ENCODE measurements around the gene GAS7. TPM values are rescaled to one million over a fixed set of nuclear protein-coding genes. Genes with fewer than 3 reads are reported as not detected.

Gene GAS7
- total RNA-seq, 4 donors from 2014 or later, result 62.6 to 122 (median 77.0) TPM

DNA sequence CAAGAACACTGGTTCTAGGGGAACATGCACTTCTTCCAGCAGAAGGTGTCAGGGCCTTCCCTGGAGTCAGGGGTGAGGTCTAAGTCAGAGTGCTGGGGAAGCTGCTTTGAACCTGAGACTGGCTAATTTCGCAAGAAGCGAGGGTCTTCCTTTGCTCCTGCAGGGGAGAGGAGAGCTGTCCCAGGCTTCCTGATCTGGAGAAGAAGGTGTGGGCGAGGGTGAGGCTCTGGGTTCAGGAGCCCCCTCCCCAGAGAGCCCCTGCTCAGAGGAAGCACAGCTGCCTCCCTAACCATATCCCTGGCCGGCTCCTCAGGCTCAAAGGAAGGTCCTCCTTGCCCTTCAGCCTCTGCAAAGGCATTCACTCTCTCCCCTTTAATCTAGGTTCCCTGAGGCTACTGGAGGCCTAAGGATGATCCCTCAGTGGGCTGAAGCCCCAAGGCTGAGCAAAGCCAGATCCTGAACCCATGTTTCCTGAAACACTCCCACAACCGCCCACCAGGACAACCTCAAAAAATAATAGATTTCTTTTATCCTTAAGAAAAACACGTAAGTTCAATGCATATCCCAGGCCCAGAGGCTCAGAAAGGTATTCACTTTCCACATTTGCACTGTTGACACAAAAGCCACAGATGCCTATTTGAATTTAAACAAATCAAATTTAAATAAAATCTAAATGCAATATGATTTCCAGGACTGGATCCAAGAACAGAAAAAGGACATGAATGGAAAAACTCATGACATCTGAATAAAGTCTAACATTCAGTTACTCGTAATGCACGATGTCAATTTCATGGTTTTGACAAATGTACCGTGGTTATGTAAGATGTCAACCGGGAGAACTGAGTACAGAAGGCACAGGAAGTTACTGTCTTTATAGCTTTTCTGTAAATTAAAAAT is 221.9 kb downstream of the GAS7 start:
- Histone ChIP-seq H3K27me3 (no peaks in the 10 kb centered on the region), H3K4me1 (peaks cover 0 to 47% (median 16%) of the 10 kb centered on the region in 3 donors), H3K27ac (peak overlapping the region in 2 of 4 donors; percentile 30), H3K4me3 (no peak overlapping the region), H3K36me3 (peaks cover 0 to 8% of the 10 kb centered on the region in 2 donors), H3K9me3 (no peaks in the 10 kb centered on the region)
- no peak for ATAC-seq
- TF ChIP-seq POLR2A (IDR thresholded peaks at IDR 0.05) (no peak), POLR2AphosphoS5 (IDR thresholded peaks at IDR 0.05) (no peak), EP300 (IDR thresholded peaks at IDR 0.05) (no peak)
- TF ChIP-seq, protein P1, sequence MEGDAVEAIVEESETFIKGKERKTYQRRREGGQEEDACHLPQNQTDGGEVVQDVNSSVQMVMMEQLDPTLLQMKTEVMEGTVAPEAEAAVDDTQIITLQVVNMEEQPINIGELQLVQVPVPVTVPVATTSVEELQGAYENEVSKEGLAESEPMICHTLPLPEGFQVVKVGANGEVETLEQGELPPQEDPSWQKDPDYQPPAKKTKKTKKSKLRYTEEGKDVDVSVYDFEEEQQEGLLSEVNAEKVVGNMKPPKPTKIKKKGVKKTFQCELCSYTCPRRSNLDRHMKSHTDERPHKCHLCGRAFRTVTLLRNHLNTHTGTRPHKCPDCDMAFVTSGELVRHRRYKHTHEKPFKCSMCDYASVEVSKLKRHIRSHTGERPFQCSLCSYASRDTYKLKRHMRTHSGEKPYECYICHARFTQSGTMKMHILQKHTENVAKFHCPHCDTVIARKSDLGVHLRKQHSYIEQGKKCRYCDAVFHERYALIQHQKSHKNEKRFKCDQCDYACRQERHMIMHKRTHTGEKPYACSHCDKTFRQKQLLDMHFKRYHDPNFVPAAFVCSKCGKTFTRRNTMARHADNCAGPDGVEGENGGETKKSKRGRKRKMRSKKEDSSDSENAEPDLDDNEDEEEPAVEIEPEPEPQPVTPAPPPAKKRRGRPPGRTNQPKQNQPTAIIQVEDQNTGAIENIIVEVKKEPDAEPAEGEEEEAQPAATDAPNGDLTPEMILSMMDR (IDR thresholded peaks at IDR 0.05), result no peak
- 74 to 75% methylated on average over 6 to 8 of the region's 10 CpGs for WGBS, 2 donors (ENCODE audit: low coverage in 1 of 2)

DNA sequence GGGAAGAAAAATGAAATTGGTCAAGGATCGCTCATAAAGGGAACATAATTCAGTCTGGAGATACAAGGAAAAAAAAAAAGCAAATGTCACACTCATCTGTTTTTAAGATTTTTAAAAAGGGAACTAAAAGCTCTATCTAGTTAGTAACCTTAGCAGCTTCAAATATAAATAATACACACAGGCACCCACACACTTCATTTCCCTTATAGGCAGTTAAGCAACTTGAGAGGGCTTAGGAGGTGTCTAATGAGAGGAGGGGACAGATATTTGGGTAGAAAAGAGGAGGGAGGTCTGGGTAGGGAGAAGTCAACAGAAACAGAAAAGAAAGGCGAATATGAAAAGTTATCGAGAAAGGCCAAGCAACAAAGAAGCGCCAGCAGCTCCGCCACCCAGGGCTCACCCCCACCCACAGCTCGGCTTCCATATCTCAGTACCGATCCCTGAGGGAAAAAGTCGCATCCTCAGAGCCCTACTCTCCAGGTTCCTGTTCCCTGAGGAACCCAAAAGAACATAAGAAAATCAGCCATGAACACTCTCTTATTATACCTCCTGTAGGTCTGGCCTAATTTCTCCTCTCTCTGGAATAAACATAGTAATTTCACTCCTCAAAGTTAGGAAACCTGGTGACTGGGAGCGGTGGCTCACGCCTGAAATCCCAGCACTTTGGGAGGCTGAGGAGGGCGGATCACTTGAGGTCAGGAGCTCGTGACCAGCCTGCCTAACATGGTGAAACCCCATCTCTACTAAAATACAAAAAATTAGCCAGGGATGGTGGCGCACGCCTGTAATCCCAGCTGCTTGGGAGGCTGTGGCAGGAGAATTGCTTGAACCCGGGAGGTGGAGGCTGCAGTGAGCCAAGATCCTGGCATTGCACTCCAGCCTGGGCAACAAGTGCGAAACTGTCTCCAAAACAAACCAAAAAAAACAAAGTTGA is 223.7 kb downstream of the GAS7 start:
- peak; percentile 14 for ATAC-seq
- Histone ChIP-seq H3K4me3 (no peak overlapping the region), H3K27me3 (no peaks in the 10 kb centered on the region), H3K27ac (peak overlapping the region; percentile 12 to 69 (median 66)), H3K36me3 (no peaks in the 10 kb centered on the region), H3K9me3 (no peaks in the 10 kb centered on the region), H3K4me1 (peaks cover 0 to 48% (median 17%) of the 10 kb centered on the region in 3 donors)
- 71 to 75% methylated on average over 5 to 12 of the region's 16 CpGs for WGBS, 2 donors (ENCODE audit: low coverage in 1 of 2)
- TF ChIP-seq EP300 (IDR thresholded peaks at IDR 0.05) (no peak), POLR2A (IDR thresholded peaks at IDR 0.05) (no peak)

- Histone ChIP-seq H3K9me3 (no peaks in the 10 kb centered on the region), H3K27ac (peak overlapping the region; percentile 12 to 69 (median 66)), H3K27me3 (no peaks in the 10 kb centered on the region), H3K4me3 (no peak overlapping the region), H3K36me3 (no peaks in the 10 kb centered on the region), H3K4me1 (peaks cover 0 to 48% (median 17%) of the 10 kb centered on the region in 3 donors)
- 24 to 25% methylated on average over 10 to 13 of the region's 13 CpGs for WGBS, 2 donors (ENCODE audit: low coverage in 1 of 2)
- ATAC-seq, result no peak
- TF ChIP-seq POLR2A (IDR thresholded peaks at IDR 0.05) (no peak), POLR2AphosphoS5 (IDR thresholded peaks at IDR 0.05) (no peak), EP300 (IDR thresholded peaks at IDR 0.05) (no peak)
- TF ChIP-seq, protein P1 (IDR thresholded peaks at IDR 0.05), result no peak
Observed at GRCh38 chr17:9973669-9974447, 224.5 kb downstream of the GAS7 start.

DNA sequence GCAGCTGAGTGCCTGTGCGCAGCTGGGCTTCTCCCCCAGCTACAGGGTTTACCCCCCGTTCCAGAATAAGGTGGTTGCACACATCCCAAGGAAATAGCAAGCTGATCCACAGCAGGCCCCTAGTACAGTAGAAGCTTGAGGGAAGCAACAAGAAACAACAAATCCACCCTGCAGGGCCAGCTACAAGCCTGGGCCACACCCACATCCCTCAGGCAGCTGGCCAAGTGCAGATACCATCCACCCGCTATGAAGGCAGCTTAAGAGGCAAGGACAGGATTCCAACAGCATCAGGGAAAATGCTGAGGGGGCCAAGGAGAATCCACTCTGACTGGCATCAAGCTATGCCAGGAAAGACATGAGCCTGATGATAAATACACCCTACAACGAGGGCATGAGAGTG is 226.4 kb downstream of the GAS7 start:
- Histone ChIP-seq H3K27ac (peak overlapping the region in 1 of 4 donors; percentile 4), H3K4me3 (no peak overlapping the region), H3K27me3 (no peaks in the 10 kb centered on the region), H3K36me3 (no peaks in the 10 kb centered on the region), H3K4me1 (peaks cover 0 to 42% (median 17%) of the 10 kb centered on the region in 3 donors), H3K9me3 (no peaks in the 10 kb centered on the region)
- peak; percentile 57 for ATAC-seq
- 11% methylated on average over 1 of the region's 4 CpGs for WGBS, 2 donors (ENCODE audit: low coverage in 1 of 2)
- TF ChIP-seq POLR2A (IDR thresholded peaks at IDR 0.05), result no peak

DNA sequence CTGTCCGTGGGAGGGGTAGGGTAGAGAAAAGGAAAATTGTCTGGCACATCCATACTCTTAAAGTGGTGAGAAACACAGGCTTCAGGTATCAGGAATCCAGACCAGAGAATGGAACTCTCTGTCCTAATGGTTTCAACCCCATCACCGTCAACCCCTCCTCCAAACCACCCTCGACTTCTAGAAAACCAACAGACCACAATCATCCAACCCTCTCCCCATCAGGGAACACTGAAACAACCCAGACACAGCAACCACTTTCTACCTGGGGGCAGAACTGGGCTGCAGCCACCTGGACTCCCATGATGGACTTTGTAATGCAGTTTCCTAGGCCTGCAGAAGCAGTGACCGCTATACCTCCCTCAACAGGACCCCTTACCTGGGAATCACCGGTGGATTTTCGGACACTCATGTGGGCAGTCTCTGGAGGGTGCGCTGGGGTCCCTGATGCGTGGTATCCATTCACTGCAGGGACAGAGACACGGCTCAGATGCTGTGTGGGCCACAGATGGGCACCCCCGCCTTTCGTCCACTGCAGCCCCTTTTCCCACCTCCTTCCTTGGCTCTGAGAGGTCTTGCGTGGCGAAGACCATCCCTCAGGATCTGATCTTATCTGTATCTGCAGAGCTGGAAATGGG is 229.0 kb downstream of the GAS7 start:
- Histone ChIP-seq H3K27ac (no peak overlapping the region), H3K4me1 (peaks cover 0 to 22% (median 12%) of the 10 kb centered on the region in 3 donors), H3K36me3 (no peaks in the 10 kb centered on the region), H3K4me3 (no peak overlapping the region), H3K27me3 (no peaks in the 10 kb centered on the region), H3K9me3 (no peaks in the 10 kb centered on the region)
- WGBS, 2 donors (ENCODE audit: low coverage in 1 of 2), result 53 to 68% methylated on average over 4 to 5 of the region's 13 CpGs
- no peak for ATAC-seq
- TF ChIP-seq, protein P1 (IDR thresholded peaks at IDR 0.05), result no peak
- TF ChIP-seq EP300 (IDR thresholded peaks at IDR 0.05), result no peak
- TF ChIP-seq POLR2AphosphoS5 (IDR thresholded peaks at IDR 0.05), result no peak
- TF ChIP-seq POLR2A (IDR thresholded peaks at IDR 0.05), result no peak

Data from gastroesophageal sphincter (tissue), 4 donors.